HG02678 (cell line): ENCODE measurements around the gene ACTR3.
"Not testable (repeated sequence)": the region's sequence is repeated elsewhere in the genome, so short reads cannot be mapped to it uniquely, and the experiment has no call there.

Experiments
- ATAC-seq: cut with Tn5 transposase; IDR thresholded peaks from one replicate; pipeline ENCODE4 v1.9.1; 2021; ENCODE audit warnings: mild to moderate bottlenecking, moderate library complexity; ENCODE audit not compliant: unreplicated experiment

ACTR3 gene

GRCh38 chr2:113889471-113890252 lies at the start of gene ACTR3:
TSS of gene ACTR3 (plus strand) at chr2:113890089. CDS start at chr2:113890280, 191 bp downstream.
- ATAC-seq: peak; percentile 60

GRCh38 chr2:113840518-113840917 lies 49.4 kb upstream of the ACTR3 start:
- ATAC-seq: no peak

DNA sequence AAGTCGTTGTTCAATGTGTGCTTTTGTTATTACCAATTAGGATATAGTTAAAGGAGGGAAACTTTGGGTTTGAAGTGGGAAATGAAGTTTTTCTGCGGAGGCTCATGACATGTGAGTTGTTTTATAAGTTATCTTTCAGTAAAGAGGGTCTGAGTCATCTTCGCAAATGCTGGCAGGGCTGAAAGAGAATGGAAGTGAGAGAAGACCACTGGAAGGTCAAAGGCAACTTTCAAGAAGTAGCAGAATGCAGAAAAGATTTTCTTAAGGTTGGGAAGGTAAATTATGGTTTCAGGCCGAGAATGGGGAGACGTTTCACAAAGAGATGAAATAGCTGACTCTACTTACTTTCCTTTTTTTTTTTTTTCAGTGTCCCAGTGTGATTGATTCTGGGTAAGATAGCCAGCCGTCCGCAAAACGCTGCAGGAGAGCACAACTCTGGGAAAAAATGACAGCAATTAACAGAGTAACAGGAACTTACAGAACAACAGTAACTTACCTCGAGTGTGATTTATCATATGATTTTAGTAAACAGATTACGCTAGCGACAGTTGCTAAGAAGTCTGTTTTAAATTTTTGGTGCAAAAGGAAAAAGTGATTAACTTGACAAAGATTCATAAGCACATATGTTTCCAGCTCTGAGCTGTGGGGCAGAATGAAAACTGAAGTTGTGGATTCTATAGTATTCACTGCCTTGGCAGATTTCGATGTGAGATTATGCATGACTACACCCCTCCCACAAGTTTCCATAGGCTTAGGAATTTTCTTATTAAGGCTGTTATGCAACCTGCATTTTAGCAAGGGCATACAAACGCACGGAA lies 46.8 kb upstream of the ACTR3 start:
- no peak for ATAC-seq

- not testable (repeated sequence) for ATAC-seq
These were observed 46.2 kb upstream of the ACTR3 start for GRCh38 chr2:113843737-113844050.

DNA sequence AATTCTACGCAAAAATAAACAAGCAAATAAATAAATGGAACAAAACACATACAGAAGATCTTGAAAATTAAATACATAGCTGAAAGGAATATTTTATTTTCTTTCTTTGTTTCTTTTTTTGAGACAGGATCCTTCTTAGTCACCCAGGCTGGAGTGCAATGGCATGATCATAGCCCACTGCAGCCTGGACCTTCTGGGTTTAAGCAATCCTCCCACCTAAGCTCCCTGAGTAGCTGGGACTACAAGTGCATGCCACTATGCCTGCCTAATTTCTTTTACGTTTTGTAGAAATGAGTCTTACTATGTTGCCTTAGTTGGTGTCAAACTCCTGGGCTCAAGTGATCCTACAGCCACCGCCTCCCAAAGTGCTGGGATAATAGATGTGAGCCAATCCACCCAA lies 44.6 kb upstream of the ACTR3 start:
- ATAC-seq: no peak

DNA sequence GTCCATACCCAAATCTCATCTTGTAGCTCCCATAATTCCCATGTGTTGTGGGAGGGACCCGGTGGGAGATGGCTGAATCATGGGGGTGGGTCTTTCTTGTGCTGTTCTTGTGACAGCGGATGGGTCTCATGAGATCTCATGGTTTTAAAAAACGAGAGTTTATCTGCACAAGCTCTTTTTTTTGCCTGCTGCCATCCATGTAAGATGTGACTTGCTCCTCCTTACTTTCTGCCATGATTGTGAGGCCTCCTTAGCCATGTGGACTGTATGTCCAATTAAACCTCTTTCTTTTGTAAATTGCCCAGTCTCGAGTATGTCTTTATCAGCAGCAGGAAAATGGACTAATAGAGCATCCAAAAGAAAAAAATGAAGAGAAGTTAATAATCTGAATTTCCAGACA lies 44.1 kb upstream of the ACTR3 start:
- ATAC-seq: not testable (repeated sequence)

DNA sequence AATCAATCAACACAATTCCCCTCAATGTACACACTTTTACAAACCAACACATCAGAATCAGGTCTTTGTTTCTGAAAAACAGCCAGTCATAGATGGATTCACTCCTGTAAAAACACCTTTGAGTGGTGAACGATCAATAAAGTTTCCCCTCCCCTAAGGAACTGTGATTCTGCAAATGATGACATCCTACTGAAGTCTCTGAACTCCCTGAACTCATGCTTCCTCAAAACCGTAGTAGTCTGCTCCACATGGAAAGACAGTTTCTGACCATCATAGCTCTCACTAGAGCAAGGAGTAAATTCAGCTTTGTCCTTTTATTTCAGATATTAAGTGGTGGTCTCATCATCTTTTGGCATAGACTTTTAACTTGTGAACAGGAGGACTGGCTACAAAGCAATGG lies 43.5 kb upstream of the ACTR3 start:
- no peak for ATAC-seq

GRCh38 chr2:113847144-113847543 lies 42.7 kb upstream of the ACTR3 start:
- no peak for ATAC-seq

DNA sequence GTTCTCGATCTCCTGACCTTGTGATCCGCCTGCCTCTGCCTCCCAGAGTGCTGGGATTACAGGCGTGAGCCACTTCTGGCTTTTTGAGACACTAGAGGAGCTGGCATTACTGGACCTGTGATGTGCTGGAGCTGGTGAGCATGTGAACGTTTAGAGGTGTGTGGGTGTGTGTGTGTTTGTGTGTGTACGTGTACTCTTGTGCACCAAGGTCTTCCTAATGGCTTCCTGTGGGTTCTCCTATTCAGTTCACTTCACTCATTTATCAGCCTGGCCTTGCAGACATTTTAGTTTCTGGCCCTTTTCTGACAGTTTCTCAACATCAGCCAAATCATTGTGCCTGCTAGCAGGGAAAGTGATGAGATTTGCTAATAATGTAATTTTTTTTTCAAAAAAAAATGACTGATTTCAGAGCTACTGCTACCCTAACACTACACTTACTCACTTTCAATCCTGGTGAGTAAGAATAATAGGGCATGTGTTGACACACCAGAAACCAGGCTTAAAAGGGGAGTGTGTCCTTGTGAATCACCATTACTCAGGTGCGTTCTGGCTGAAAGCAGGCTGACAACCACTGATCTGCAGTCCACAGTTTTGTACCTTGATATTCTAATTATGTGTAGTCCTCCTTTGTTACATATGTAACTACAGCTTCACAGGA lies 41.0 kb upstream of the ACTR3 start:
- peak; percentile 45 for ATAC-seq

GRCh38 chr2:113850687-113851086 lies 39.2 kb upstream of the ACTR3 start:
- no peak for ATAC-seq

DNA sequence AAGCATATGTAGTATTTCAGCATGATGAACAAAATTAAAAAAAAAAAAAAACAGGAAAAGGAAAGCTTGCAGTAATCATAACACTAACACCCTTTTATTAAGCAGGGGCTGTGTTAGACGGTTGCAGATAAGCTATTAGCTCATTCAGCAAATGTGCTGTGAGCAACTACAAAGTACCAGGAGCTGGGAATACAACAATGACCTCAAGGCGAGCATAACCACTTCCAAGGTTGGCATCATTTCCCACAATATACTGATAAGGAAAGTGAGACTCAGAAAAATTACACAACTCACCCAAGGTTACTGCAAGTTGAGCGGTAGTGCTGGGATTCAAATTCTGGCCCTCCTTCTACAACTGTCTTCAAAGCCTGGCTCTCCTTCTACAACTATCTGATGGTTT lies 38.2 kb upstream of the ACTR3 start:
- ATAC-seq: no peak

GRCh38 chr2:113854208-113854607 lies 35.7 kb upstream of the ACTR3 start:
- ATAC-seq: no peak

- ATAC-seq: peak; percentile 45
These were observed 34.7 kb upstream of the ACTR3 start for GRCh38 chr2:113854970-113855740.

DNA sequence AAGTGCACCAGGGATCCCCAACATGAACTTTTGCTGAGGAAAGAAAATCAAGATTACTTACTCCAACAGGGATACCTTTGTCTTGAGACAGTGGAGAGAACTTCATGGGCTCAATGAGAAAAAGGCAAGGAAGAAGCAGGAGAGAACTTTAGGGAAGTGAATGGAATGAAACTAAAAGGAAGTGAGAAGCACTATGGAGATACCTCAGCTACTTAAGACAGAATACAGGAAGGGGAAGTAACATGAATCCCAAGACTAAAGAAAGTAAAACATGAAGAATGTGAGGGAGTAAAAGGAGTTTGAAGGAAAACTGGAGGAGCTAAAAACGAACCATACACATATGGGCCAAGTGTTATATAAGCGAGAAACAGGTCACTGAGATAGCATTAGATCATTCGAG lies 32.4 kb upstream of the ACTR3 start:
- no peak for ATAC-seq

- no peak for ATAC-seq
These were observed 31.1 kb upstream of the ACTR3 start for GRCh38 chr2:113858764-113859163.

DNA sequence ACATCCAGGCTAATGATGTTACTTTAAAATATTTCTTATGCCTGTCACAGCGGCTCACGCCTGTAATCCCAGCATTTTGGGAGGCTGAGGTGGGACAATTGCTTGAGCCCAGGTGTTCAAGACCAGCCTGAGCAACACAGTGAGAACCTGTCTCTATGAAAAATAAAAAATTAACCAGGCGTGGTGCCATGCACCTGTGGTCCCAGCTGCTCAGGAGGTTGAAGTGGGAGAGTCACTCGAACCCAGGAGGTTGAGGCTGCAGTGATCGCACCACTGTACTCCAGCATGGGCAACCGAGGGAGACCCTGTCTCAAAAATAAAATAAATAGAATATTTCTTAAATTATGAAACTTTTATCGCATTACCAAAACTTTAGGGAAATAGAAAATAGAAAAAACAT lies 28.1 kb upstream of the ACTR3 start:
- ATAC-seq: peak; percentile 44

DNA sequence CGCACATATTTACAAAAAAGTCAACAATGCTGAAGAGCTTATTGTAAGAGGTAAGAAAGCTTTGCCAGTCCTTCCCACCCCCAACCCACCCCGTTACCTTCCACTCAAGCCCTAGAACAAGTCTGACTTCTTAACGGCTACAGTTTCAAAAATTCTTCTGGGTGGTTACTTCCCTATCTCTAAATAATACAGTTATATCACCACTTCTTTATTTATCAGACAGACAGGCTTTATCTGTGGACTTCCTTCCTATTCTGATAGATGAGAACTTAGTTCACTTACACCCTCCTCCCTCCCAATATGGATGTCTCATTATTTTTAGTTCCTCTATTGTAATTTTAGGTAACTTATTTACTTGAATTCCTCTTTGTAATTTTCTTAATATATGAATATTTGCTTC lies 26.7 kb upstream of the ACTR3 start:
- no peak for ATAC-seq

DNA sequence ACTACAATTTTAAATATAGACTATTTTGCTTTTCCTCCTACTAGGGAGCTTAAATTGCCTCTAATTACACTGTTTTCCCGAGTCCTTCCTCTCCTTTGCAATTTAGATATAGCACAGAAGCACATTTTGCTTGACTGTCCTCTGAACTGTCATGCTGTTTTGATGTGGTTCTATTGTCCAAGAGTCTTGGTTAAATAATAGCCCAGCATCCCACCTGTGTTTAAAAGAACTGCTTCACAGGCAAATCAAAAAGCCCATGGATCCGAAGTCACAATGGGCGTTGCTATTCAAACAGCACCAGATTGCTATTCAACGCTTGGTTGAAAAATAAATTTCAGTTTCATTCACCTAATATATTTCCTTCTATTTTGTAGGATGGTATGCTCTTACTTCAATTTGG lies 22.3 kb upstream of the ACTR3 start:
- no peak for ATAC-seq

DNA sequence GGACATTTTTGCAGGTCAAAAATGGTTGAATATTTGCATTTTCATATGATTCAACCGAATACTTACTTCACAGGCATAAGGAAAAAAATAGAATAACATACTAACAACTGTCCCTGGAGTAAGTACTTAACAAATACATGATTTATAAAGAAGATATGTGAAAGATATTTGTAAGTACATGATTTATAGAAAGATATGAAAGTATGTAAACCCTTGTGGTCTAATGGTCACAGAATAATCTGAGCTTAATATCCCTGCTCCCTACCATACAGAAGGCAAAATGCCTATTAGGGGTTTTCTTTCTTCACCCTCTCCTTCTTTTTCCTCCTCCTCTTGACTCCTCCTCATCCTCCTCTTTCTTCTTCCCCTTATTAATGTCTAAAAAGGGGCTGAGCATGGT lies 20.6 kb upstream of the ACTR3 start:
- ATAC-seq: no peak

GRCh38 chr2:113872201-113872600 lies 17.7 kb upstream of the ACTR3 start:
- ATAC-seq: no peak

DNA sequence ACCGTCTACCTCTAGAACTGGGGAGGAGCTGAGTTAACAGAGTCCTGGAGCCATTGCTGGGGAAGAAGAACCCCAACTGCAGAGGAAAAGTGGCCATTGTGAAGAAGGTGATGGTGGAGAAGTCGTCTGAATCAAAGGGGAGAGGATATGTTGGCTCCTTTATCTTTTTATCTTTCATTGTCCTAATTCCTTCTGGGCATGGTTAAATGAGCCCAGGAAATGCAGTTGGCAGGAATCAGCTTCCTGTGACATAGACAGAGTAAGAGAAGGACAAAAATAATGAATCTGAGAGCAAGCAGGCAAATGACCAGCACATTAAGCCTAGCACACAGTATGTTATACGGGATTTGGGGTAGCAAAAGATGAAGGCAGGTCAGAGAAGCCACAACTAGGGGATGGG lies 16.0 kb upstream of the ACTR3 start:
- no peak for ATAC-seq
